ENCODE data around the gene RPS21.

DNA sequence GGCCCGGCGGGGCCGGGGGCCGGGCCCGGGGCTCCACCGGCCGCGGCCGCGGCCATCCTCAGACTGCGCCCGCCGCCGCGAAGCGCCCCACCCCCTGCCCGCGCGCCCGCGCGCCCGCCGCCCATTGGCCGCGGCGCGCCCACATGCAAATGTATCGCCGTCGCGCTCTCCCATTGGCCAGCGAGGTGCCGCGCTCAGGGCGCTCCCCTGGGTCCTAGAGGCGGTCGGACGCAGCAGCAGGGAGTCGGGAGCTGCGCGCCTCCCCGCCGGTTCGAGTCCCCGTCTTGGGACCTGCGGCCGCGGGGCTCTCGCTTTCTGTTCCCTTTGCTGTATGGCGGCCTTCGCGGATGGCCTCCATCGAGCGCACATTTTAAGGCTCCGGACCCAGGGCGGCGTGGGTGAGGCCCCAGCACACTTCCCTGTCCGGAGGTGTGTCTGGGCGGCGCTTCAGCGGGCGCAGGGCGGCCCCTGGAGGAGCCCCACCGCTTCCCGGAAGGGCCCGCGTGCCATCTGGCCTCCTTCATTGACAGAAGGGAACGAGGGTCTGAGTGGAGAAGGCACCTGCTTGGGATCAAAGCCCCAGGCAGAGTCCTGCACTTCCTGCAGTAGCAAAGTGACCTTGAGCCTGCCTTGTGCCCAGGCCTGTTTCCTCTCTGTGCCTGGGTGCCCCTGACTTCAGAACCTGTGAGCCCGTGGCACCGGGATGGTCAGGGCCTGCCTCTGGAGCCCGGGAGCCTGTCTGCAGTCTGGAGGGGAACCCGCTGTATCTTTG, 20.5 kb downstream of the RPS21 start, which contains the start of gene CABLES2:
- no peak for TF ChIP-seq EGR1 (IDR thresholded peaks at IDR 0.05; ENCODE audit: low read depth)
- TF ChIP-seq, protein P1, sequence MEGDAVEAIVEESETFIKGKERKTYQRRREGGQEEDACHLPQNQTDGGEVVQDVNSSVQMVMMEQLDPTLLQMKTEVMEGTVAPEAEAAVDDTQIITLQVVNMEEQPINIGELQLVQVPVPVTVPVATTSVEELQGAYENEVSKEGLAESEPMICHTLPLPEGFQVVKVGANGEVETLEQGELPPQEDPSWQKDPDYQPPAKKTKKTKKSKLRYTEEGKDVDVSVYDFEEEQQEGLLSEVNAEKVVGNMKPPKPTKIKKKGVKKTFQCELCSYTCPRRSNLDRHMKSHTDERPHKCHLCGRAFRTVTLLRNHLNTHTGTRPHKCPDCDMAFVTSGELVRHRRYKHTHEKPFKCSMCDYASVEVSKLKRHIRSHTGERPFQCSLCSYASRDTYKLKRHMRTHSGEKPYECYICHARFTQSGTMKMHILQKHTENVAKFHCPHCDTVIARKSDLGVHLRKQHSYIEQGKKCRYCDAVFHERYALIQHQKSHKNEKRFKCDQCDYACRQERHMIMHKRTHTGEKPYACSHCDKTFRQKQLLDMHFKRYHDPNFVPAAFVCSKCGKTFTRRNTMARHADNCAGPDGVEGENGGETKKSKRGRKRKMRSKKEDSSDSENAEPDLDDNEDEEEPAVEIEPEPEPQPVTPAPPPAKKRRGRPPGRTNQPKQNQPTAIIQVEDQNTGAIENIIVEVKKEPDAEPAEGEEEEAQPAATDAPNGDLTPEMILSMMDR (IDR thresholded peaks at IDR 0.05 in 2 of 3, conservative IDR thresholded peaks at IDR 0.05 in 1 of 3; ENCODE audit: borderline replicate concordance in 1 of 3, insufficient read depth in 1 of 3, low read depth in 2 of 3, low read length in 2 of 3): no peak

Measured in HCT116 (cell line).